Activated T-helper 9 cell treated with anti-CD3 and anti-CD28 coated beads, Interleukin-2, amount 50 U/mL, for 16 hours (primary cell): Measurements from ENCODE around the gene PLEKHG4B.

ENCODE experiments used
- DNase-seq: peaks from one replicate; pipeline ENCODE4 v3.0.0-alpha.2; 2020; ENCODE audit warnings: low read depth

PLEKHG4B gene

DNA sequence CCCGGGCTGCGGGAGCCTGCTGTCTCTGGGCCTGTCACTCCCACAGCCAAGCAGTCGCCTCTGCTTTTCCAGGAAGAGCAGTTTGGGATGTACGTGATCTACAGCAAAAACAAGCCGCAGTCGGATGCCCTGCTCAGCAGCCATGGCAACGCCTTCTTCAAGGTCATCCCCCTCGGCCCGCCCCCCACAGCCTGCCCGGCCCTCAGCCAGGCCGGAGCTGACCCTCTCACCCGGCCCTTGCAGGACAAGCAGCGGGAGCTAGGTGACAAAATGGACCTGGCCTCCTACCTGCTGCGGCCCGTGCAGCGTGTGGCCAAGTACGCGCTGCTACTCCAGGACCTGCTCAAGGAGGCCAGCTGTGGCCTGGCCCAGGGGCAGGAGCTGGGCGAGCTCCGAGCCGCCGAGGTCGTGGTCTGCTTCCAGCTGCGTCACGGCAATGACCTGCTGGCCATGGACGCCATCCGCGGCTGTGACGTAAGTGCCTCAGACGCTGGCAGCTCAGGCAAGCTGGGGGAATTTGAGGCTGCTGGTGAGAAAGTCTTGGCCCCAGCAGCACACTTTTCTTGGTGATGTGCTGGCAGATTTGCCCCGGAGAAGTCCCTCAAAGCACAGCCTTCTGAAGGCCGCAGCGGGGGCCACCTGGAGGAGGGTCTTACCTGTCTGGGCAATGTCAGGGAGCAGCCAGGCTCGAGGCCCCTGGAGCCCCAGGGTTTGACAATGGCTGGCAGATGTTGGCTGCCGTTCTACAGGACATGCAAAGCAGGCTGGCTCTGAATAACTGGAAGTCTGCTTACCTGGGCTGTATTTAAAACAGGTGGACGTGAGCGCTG is 79.2 kb downstream of the PLEKHG4B start:
- no peak for DNase-seq

DNA sequence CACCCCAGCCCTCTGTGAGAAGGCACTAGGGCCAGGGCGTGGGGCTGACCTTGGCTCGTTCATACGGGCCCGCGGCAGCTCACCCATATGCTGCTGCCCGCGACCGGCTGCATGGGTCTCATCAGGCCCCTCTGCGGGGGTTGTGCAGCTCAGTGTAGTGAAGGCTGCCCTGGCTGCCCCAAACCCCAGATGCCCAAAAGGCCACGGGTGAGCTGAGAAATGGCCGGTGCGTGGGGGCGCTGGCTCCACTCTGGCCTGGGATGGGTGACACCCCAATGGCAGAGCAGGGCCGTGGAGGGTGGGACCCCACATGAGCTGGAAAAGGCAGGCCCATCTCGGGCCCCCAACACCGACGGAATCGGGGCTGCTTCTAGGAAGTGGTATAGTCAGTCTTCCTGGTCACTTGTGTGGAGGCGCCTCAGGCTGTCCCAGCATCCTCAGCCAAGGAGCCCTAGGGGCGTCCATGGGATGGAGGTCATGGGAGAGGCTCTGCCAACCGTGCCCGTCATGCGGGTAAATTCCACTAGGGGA is 79.9 kb downstream of the PLEKHG4B start:
- no peak for DNase-seq

DNA sequence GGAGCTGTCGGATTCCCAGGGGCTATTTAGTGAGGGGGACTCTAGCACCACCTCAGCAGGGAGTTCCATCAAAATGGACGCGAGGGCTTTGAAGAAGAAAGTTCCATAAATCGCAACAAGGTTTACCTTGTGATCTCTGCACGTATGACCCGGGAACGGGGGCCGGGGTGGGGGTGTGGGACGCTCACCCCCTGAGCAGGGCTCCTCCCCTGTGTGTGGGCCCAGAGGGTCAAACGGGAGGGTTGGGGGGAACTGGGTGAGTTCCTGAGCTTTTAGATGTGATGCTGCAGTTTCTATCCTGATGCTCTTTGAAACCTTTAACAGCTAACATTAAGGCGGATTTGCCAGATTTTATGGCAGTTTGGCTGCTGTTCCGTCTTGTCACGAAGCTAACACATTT is 80.5 kb downstream of the PLEKHG4B start:
- DNase-seq: no peak

DNA sequence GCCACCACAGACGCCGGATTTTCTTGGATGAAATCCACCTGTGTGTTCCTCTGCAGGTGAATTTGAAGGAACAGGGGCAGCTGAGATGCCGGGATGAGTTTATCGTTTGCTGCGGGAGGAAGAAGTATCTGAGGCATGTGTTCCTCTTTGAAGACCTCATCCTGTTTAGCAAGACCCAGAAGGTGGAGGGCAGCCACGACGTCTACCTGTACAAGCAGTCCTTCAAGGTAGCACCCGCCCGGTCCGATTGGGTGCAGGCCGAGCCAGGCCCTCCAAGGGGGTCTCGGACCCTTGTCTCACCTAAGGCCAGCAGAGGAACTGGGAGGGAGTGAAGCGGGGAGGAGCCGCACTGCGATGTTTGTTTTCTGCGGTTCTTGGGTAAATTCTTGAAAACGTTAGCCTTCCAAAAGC is 80.9 kb downstream of the PLEKHG4B start:
- DNase-seq: no peak

DNA sequence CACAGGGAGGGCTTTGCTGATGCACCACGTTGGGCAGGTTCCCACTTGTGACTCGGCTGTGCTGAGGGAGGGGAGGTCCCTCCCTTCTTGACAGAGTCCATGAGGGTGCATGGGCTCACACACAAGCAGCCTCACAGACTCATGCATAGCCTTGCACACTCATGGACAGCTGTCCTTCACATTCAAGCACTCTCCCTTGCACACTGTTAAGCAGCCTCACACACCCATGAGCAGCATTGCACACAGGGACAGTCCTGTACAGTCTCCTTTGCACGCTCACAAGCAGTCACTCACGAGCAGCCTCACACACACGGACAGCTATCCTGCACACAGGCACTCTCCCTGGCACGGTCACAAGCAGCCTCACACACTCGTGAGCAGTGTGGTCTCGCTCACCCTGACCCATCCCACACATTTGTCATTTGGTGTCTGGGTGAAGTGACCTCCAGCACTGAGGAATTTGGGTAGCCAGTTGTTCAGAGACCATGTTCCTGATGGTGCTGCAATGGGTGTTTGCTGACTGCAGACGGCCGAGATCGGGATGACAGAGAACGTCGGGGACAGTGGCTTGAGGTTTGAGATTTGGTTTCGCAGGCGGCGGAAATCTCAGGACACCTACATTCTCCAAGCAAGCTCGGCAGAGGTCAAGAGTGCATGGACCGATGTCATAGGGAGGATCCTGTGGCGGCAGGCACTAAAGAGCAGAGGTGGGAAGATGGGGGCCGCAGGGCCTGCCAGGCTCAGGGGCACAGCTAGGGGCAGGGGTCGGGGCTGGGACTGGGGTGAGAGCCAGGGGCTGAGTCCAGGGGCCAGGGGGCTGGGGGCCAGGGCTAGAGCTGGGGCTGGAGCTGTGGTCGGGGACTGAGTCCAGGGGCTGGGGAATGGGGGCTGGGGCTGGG is 81.7 kb downstream of the PLEKHG4B start:
- DNase-seq: no peak

- no peak for DNase-seq
These were observed 82.3 kb downstream of the PLEKHG4B start for GRCh38 chr5:174291-174600.

- no peak for DNase-seq
These were observed 83.0 kb downstream of the PLEKHG4B start for GRCh38 chr5:174876-175465.

DNA sequence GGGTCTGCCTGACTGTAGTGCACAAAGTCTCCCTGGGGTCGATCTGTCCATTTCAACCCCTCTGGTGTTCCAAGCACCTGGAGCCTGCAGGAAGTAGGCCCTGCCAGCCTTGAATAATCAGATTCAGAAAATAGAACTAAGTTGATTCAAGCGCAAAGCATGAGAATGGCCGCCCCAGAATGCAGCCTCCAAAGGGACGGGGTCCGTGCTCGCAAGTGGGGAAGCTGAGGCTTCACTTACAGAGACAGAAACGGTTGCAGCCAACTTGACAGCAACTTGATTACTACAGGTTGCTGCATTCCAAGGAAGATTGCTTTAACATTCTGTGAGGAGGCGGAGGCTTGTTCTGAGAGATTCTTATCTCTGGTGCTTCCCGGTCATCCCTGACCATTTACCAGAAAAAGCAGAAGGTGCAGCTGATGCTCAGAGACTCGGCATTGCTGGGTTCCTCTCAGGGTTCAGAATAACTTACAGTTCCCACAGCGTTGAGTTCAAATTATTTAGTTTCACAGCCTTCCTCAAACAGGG is 84.4 kb downstream of the PLEKHG4B start:
- no peak for DNase-seq

GRCh38 chr5:178110-178509 is 86.1 kb downstream of the PLEKHG4B start:
- DNase-seq: no peak

DNA sequence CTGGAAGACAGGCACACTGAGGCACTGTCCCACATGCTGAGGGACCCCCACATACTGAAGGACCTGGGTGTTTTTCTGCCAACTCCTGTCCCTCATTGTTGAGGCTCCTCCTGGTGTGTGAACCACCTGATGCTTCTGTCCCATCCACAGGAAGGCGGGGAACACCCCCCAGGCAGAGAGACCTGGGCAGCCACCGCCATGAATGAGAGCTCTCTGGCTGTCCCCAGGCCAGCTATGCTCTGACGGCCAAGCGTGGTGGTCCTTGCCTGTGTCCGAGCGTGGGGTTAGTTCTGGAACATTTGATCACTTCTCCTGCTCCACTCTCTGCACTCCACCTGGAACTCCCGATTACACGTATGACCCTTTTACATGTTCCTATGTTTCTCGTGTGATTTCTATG is 87.4 kb downstream of the PLEKHG4B start:
- no peak for DNase-seq

GRCh38 chr5:180286-180918 is 88.4 kb downstream of the PLEKHG4B start:
- DNase-seq: no peak

GRCh38 chr5:181160-181559 is 89.2 kb downstream of the PLEKHG4B start:
- DNase-seq: no peak

GRCh38 chr5:181566-181965 is 89.6 kb downstream of the PLEKHG4B start:
- no peak for DNase-seq

DNA sequence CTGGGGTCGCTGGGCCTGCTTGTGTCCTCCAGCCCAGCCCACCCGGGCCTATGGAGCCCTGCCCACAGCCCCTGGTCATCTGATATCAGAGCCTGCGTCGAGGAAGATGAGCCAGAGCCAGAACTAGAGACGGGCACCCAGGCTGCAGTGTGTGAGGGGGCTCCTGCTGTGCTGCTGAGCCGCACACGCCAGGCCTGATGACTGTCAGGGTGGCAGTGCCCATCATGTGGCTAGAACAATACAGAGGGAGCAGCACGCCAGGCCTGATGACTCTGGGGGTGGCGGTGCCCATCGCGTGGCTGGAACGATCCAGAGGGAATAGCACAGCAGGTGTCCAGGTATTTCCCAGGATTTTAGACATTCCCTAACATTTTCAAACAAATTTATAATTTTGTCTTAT is 90.2 kb downstream of the PLEKHG4B start:
- no peak for DNase-seq

- no peak for DNase-seq
These were observed 92.5 kb downstream of the PLEKHG4B start for GRCh38 chr5:184471-184870.

GRCh38 chr5:185095-186070 is 93.4 kb downstream of the PLEKHG4B start:
- no peak for DNase-seq

- DNase-seq: no peak
These were observed 94.4 kb downstream of the PLEKHG4B start for GRCh38 chr5:186091-187041.

DNA sequence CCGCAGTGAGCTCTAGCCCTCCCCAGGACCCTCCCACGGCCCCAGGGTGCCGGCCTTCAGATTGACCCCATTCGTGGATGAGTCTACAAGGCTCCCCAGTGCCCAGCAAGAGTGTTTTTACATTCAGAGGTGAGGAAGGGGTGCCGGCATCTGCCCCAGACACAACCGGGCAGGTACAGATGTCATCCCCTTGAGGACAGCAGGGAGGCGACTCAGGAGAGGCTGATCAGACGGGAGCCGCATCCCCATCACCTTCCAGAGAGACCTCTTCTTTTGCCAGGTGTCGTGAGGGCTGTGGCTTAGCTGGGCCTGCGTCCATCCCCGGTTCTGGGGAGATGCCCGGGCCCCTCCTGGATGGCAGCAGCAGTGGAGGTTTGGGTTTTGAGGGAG is 95.1 kb downstream of the PLEKHG4B start:
- no peak for DNase-seq

- DNase-seq: no peak
These were observed 95.9 kb downstream of the PLEKHG4B start for GRCh38 chr5:187617-188451.
